ENCODE results near the gene TNFAIP2.
A peak's percentile ranks its signal among the peaks of the same experiment; 100 is the strongest.

The TNFAIP2 gene

GRCh38 chr14:103094406-103095209, 28.7 kb upstream of the TNFAIP2 start, which contains the start of gene EXOC3L4:
Gene EXOC3L4 (plus strand): TSS chr14:103094725. CDS start chr14:103100220, 5,495 bp downstream.
- DNase-seq (ENCODE audit: low read depth in 3 of 3): no peak

- DNase-seq (ENCODE audit: low read depth in 3 of 3): no peak
Measured at GRCh38 chr14:103095210-103095778, 28.0 kb upstream of the TNFAIP2 start.

- DNase-seq (ENCODE audit: low read depth in 3 of 3): no peak
Measured at GRCh38 chr14:103096387-103096786, 26.9 kb upstream of the TNFAIP2 start.

GRCh38 chr14:103097244-103097993, 25.8 kb upstream of the TNFAIP2 start:
- DNase-seq (ENCODE audit: low read depth in 3 of 3): no peak

- no peak for DNase-seq (ENCODE audit: low read depth in 3 of 3)
Measured at GRCh38 chr14:103097994-103098957, 25.0 kb upstream of the TNFAIP2 start.

- DNase-seq (ENCODE audit: low read depth in 3 of 3): no peak
Measured at GRCh38 chr14:103099081-103099732, 24.1 kb upstream of the TNFAIP2 start.

- no peak for DNase-seq (ENCODE audit: low read depth in 3 of 3)
Measured at GRCh38 chr14:103099733-103100280, 23.5 kb upstream of the TNFAIP2 start.

- no peak for DNase-seq (ENCODE audit: low read depth in 3 of 3)
Measured at GRCh38 chr14:103100281-103101121, 22.8 kb upstream of the TNFAIP2 start.

GRCh38 chr14:103101257-103101962, 21.9 kb upstream of the TNFAIP2 start:
- DNase-seq (ENCODE audit: low read depth in 3 of 3): no peak

- DNase-seq (ENCODE audit: low read depth in 3 of 3): no peak
Measured at GRCh38 chr14:103101963-103102688, 21.1 kb upstream of the TNFAIP2 start.

- DNase-seq (ENCODE audit: low read depth in 3 of 3): no peak
Measured at GRCh38 chr14:103102689-103103260, 20.5 kb upstream of the TNFAIP2 start.

- DNase-seq (ENCODE audit: low read depth in 3 of 3): no peak
Measured at GRCh38 chr14:103103461-103104388, 19.5 kb upstream of the TNFAIP2 start.

- DNase-seq (ENCODE audit: low read depth in 3 of 3): no peak
Measured at GRCh38 chr14:103104389-103104653, 18.9 kb upstream of the TNFAIP2 start.

GRCh38 chr14:103104654-103105452, 18.4 kb upstream of the TNFAIP2 start:
- peak; percentile 54 to 63 (median 60) for DNase-seq (ENCODE audit: low read depth in 3 of 3)

- no peak for DNase-seq (ENCODE audit: low read depth in 3 of 3)
Measured at GRCh38 chr14:103105580-103106150, 17.6 kb upstream of the TNFAIP2 start.

- no peak for DNase-seq (ENCODE audit: low read depth in 3 of 3)
Measured at GRCh38 chr14:103107455-103107854, 15.8 kb upstream of the TNFAIP2 start.
